ENCODE data around the gene CRABP1. TPM values are rescaled to one million over a fixed set of nuclear protein-coding genes. Genes with fewer than 3 reads are reported as not detected.

CRABP1 gene
- not detected in 2 replicates for total RNA-seq

GRCh38 chr15:78340231-78341056 is at the start of gene CRABP1:
TSS of gene CRABP1 (plus strand) at chr15:78340353. CDS start at chr15:78340429, 76 bp downstream.

GRCh38 chr15:78299101-78299930 is 40.8 kb upstream of the CRABP1 start, which contains the start of gene SKIC8:
TSS of gene SKIC8 (minus strand) at chr15:78299609. CDS start at chr15:78295686, 3,923 bp downstream.

Small RNA genes lying within 50 kb of the gene (small RNA-seq; reads per million reads assigned to genes)
- 0.88 reads per million, percentile 36 among the genes with 10 or more reads in this experiment for gene AC090607.5

Other genes with a start within 250 kb of the CRABP1 start
- not detected in 2 replicates for gene SH2D7, start 247.8 kb upstream of the CRABP1 start, total RNA-seq
- gene CIB2, start 208.9 kb upstream of the CRABP1 start, total RNA-seq = 3.8 and 4.1 TPM in 2 replicates
- gene IDH3A, start 191.0 kb upstream of the CRABP1 start, total RNA-seq = 38.9 and 54.4 TPM in 2 replicates
- gene ACSBG1, start 105.8 kb upstream of the CRABP1 start, total RNA-seq = 0.13 TPM in 1 of 2 replicates, not detected in the other
- 3.4 and 4.2 TPM in 2 replicates for gene DNAJA4, start 75.8 kb upstream of the CRABP1 start, total RNA-seq
- gene SKIC8, start 40.7 kb upstream of the CRABP1 start, total RNA-seq = 47.2 and 62.3 TPM in 2 replicates
- gene IREB2, start 97.9 kb downstream of the CRABP1 start, total RNA-seq = 27.9 and 36.1 TPM in 2 replicates
- gene HYKK, start 167.2 kb downstream of the CRABP1 start, total RNA-seq = 4.7 and 6.7 TPM in 2 replicates
- gene PSMA4, start 200.1 kb downstream of the CRABP1 start, total RNA-seq = 243 and 269 TPM in 2 replicates
- 0.26 and 0.32 TPM in 2 replicates for gene CHRNA5, start 225.2 kb downstream of the CRABP1 start, total RNA-seq